Heart right ventricle (tissue), 16 donors: ENCODE measurements around the gene CES3. TPM values are rescaled to one million over a fixed set of nuclear protein-coding genes. Genes with fewer than 3 reads are reported as not detected.
A peak's percentile ranks its signal among the peaks of the same experiment; 100 is the strongest.

ENCODE experiments used
- ATAC-seq, 8 donors: fragments of 200-7000 bp; cut with Tn5 transposase; one replicate each; pipeline ENCODE4 v1.9.1; 2020; ENCODE audit warnings: mild to moderate bottlenecking in 8 of 8, moderate library complexity in 8 of 8, moderate number of reproducible peaks in 1 of 8
- DNase-seq, 2 donors: peaks; one replicate each; pipeline ENCODE4 v3.0.0-alpha.2; 2020
- H3K27ac ChIP-seq, 10 donors: fragments of 200-600 bp; sonication (generic) in 2 of 10; one replicate each; pipeline versions ENCODE4 v1.5.0 to v1.8.0; 2020 to 2022; ENCODE audit warnings: mild to moderate bottlenecking in 3 of 10
- H3K27me3 ChIP-seq, 7 donors: fragments of 200-600 bp; one replicate each; pipeline ENCODE4 v1.8.0; 2021 to 2022; ENCODE audit warnings: mild to moderate bottlenecking in 2 of 7
- H3K36me3 ChIP-seq, 9 donors: fragments of 200-600 bp; sonication (generic) in 1 of 9; one replicate each; pipeline versions ENCODE4 v1.5.0 to v1.8.0; 2020 to 2022; ENCODE audit warnings: mild to moderate bottlenecking in 2 of 9
- H3K4me1 ChIP-seq, 9 donors: fragments of 200-600 bp; sonication (generic) in 1 of 9; one replicate each; pipeline versions ENCODE4 v1.5.0 to v1.8.0; 2020 to 2022; ENCODE audit warnings: mild to moderate bottlenecking in 4 of 9
- H3K4me3 ChIP-seq, 10 donors: fragments of 200-600 bp; sonication (generic) in 2 of 10; one replicate each; pipeline versions ENCODE4 v1.5.0 to v1.8.0; 2020 to 2022; ENCODE audit warnings: mild to moderate bottlenecking in 7 of 10, moderate library complexity in 2 of 10
- H3K9me3 ChIP-seq, 11 donors: fragments of 200-600 bp in 10 of 11; sonication (generic) in 2 of 11; one replicate each; pipeline versions ENCODE4 v1.5.0 to v1.8.0; 2013 to 2022; ENCODE audit warnings: mild to moderate bottlenecking in 2 of 11, control low read depth in 1 of 11, moderate library complexity in 1 of 11
- CTCF ChIP-seq, 9 donors: fragments of 200-600 bp; sonication (generic) in 2 of 9; IDR thresholded peaks; one replicate each; pipeline versions ENCODE4 v1.5.0 to v1.8.0; 2021 to 2022; ENCODE audit warnings: antibody characterized with exemption in 9 of 9, mild to moderate bottlenecking in 5 of 9, moderate library complexity in 1 of 9
- WGBS, 2 donors: extraction: QIAGEN DNeasy Blood & Tissue Kit; methylation state at CpG; one replicate each; pipeline ENCODE4 v1.1.7; 2013; ENCODE audit warnings: inconsistent platforms in 1 of 2; 5-methylcytosine and 5-hydroxymethylcytosine counted together
- intact Hi-C, 10 donors: fragments of 100-400 bp; cut with DNase I; formaldehyde crosslinking; loops; one replicate each; pipeline versions ENCODE4 v1.11.1 to v1.14.2; 2022
- polyA plus RNA-seq, 2 donors: library from polyadenylated mRNA; stranded (reverse); fragments of 200-250 nt; gene quantifications; one replicate each; pipeline ENCODE4 v1.2.3, GENCODE V29; 2013
- total RNA-seq, 10 donors: library from RNA; stranded (reverse); fragmentation: NEBNext Ultra II Directional in 3 of 10; extraction: Animal tissue kit (Norgen Biotek cat#: 25700) in 3 of 10; gene quantifications; one replicate each; pipeline versions ENCODE4 v1.2.1 to v1.2.4, GENCODE V29; 2021 to 2023
- donor health status: Arrhythmogenic right ventricular cardiomyopathy.
- donor health status: ischemic (EF 13 %, LVEDD 7.1; RV severe dilation, severe dysfunction).
- donor health status: healthy with polysubstance abuse.
- donor health status: DM: no; HTN: yes; CAD: no.
- donor health status: DM: no; HTN: no; CAD: no.
- donor health status: ischemic (EF 25% LVEDD 6.9; RV normal size, moderate dysfunction).
- donor health status: ischemic (EF 25% LVEDD 5.7; RV mildly dilated, moderate dysfunction).
- donor health status: healthy.
- donor health status: DM: yes; HTN: yes; CAD: no.
- donor health status: Ischemic cardiomyopathy.
- donor health status: ischemic (EF 35%, LVEDD 5.7; RV mildly dilated, moderate dysfunction).
- donor health status: nonischemic (EF 11% LVEDD 7.7; RV severe dilation, severe dysfunction).
- donor health status: DM: yes; HTN: yes; CAD: no.
- donor health status: PGD.
- donor health status: ischemic (EF 29% LVEDD 5.4; RV normal size, mild dysfunction).
- donor health status: nonischemic (EF 23%, LVEDD 6.1; RV moderate dilation, normal function).

Gene CES3
- total and polyA plus RNA-seq, 12 donors, result 0.07 to 2.8 (median 1.1) TPM

- H3K9me3 ChIP-seq, result no peaks in the 10 kb centered on the region
- no peak overlapping the region for H3K27ac ChIP-seq
- WGBS, 2 donors, result 62 to 73% methylated on average over 5 of the region's 5 CpGs
- DNase-seq (no peak), ATAC-seq (peak in 6 of 8 donors; percentile 8 to 54 (median 38))
- TF ChIP-seq CTCF (IDR thresholded peaks at IDR 0.05), result no peak
- H3K4me3 ChIP-seq, result no peak overlapping the region
- no peaks in the 10 kb centered on the region for H3K27me3 ChIP-seq
- peaks cover 0 to 12% (median 0%) of the 10 kb centered on the region in 9 donors for H3K4me1 ChIP-seq
- intact Hi-C loops, result loop anchor here in 2 of 10 donors (10.0 kb wide), 2 partner anchors 65 to 225 kb away; partner anchors contain the start of gene MATCAP1 (in 1 of the 2)
- no peaks in the 10 kb centered on the region for H3K36me3 ChIP-seq
Measured at GRCh38 chr16:66959704-66960161, 1.3 kb upstream of the CES3 start.

- Histone ChIP-seq H3K4me3 (no peak overlapping the region), H3K27ac (no peak overlapping the region), H3K27me3 (no peaks in the 10 kb centered on the region), H3K36me3 (no peaks in the 10 kb centered on the region), H3K9me3 (no peaks in the 10 kb centered on the region), H3K4me1 (peaks cover 0 to 12% (median 0%) of the 10 kb centered on the region in 9 donors)
- intact Hi-C loops, result no loop called here
- 88 to 92% methylated on average over 1 of the region's 1 CpG for WGBS, 2 donors
- no peak for ATAC-seq
- no peak for DNase-seq
- no peak for TF ChIP-seq CTCF (IDR thresholded peaks at IDR 0.05)
Measured at GRCh38 chr16:66960270-66960669, 796 bp upstream of the CES3 start.

GRCh38 chr16:66961914-66962313 is 848 bp downstream of the CES3 start:
- no peak overlapping the region for H3K27ac ChIP-seq
- ATAC-seq (peak in 2 of 8 donors; percentile 38 to 51), DNase-seq (no peak)

GRCh38 chr16:66964049-66964448 is 3.0 kb downstream of the CES3 start:
- H3K9me3 ChIP-seq, result no peaks in the 10 kb centered on the region
- 69 to 81% methylated on average over 6 of the region's 6 CpGs for WGBS, 2 donors
- no peak for TF ChIP-seq CTCF (IDR thresholded peaks at IDR 0.05)
- intact Hi-C loops, result no loop called here
- H3K36me3 ChIP-seq, result no peaks in the 10 kb centered on the region
- no peak overlapping the region for H3K4me3 ChIP-seq
- DNase-seq (no peak), ATAC-seq (peak in 4 of 8 donors; percentile 11 to 53 (median 34))
- H3K4me1 ChIP-seq, result peaks cover 0 to 10% (median 0%) of the 10 kb centered on the region in 9 donors
- no peak overlapping the region for H3K27ac ChIP-seq
- no peaks in the 10 kb centered on the region for H3K27me3 ChIP-seq

More at GRCh38 chr16:66961914-66962313, 848 bp downstream of the CES3 start:
- Histone ChIP-seq H3K27me3 (no peaks in the 10 kb centered on the region), H3K4me1 (peaks cover 0 to 12% (median 0%) of the 10 kb centered on the region in 9 donors), H3K36me3 (no peaks in the 10 kb centered on the region), H3K9me3 (no peaks in the 10 kb centered on the region), H3K4me3 (no peak overlapping the region)
- TF ChIP-seq CTCF (IDR thresholded peaks at IDR 0.05), result no peak
- intact Hi-C loops, result no loop called here
- 55 to 58% methylated on average over 5 of the region's 5 CpGs for WGBS, 2 donors
